OCI-LY1 (cell line): ENCODE measurements around the gene C1orf35.

Source experiments
- EZH2 ChIP-seq: fragments of 200-600 bp; sonication (generic), shearing (Covaris generic); IDR thresholded peaks from 2 replicates; pipeline ENCODE4 v1.8.0; 2017; ENCODE audit warnings: borderline replicate concordance, mixed run types, mild to moderate bottlenecking, antibody characterized with exemption, low read length, moderate library complexity, mixed read lengths
- TF ChIP-seq, protein P1 (sequence below): fragments of 200-600 bp; sonication (generic), shearing (Covaris generic); IDR thresholded peaks from 2 replicates; pipeline ENCODE4 v1.5.1; 2017; ENCODE audit warnings: mild to moderate bottlenecking, antibody characterized with exemption, low read length, moderate library complexity, mixed read lengths

GRCh38 chr1:228149406-228150119 is 46.4 kb upstream of the C1orf35 start, which contains the start of gene GJC2:
- TF ChIP-seq, protein P1, sequence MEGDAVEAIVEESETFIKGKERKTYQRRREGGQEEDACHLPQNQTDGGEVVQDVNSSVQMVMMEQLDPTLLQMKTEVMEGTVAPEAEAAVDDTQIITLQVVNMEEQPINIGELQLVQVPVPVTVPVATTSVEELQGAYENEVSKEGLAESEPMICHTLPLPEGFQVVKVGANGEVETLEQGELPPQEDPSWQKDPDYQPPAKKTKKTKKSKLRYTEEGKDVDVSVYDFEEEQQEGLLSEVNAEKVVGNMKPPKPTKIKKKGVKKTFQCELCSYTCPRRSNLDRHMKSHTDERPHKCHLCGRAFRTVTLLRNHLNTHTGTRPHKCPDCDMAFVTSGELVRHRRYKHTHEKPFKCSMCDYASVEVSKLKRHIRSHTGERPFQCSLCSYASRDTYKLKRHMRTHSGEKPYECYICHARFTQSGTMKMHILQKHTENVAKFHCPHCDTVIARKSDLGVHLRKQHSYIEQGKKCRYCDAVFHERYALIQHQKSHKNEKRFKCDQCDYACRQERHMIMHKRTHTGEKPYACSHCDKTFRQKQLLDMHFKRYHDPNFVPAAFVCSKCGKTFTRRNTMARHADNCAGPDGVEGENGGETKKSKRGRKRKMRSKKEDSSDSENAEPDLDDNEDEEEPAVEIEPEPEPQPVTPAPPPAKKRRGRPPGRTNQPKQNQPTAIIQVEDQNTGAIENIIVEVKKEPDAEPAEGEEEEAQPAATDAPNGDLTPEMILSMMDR, result no peak
- TF ChIP-seq EZH2, result no peak
